GM21737 (cell line): Measurements from ENCODE around the gene GPRC5D.

Source experiments
- ATAC-seq: cut with Tn5 transposase; IDR thresholded peaks from one replicate; pipeline ENCODE4 v1.9.1; 2021; ENCODE audit warnings: mild to moderate bottlenecking, moderate library complexity; ENCODE audit not compliant: unreplicated experiment

The GPRC5D gene

GRCh38 chr12:12982331-12982730 is 30.4 kb upstream of the GPRC5D start:
- ATAC-seq, result no peak

- ATAC-seq, result no peak
These were observed 27.8 kb upstream of the GPRC5D start for GRCh38 chr12:12979731-12980259.

GRCh38 chr12:12979126-12979525 is 27.2 kb upstream of the GPRC5D start:
- no peak for ATAC-seq

GRCh38 chr12:12977231-12977630 is 25.3 kb upstream of the GPRC5D start:
- ATAC-seq, result no peak

GRCh38 chr12:12976366-12976765 is 24.4 kb upstream of the GPRC5D start:
- no peak for ATAC-seq

GRCh38 chr12:12975322-12976077 is 23.5 kb upstream of the GPRC5D start:
- ATAC-seq, result no peak

GRCh38 chr12:12974211-12974610 is 22.2 kb upstream of the GPRC5D start:
- ATAC-seq, result no peak

GRCh38 chr12:12973019-12973418 is 21.0 kb upstream of the GPRC5D start:
- no peak for ATAC-seq

GRCh38 chr12:12965836-12966235 is 13.9 kb upstream of the GPRC5D start:
- no peak for ATAC-seq

- ATAC-seq, result no peak
These were observed 12.3 kb upstream of the GPRC5D start for GRCh38 chr12:12964255-12964654.

- no peak for ATAC-seq
These were observed 8.8 kb upstream of the GPRC5D start for GRCh38 chr12:12960639-12961209.

GRCh38 chr12:12958886-12959285 is 6.9 kb upstream of the GPRC5D start:
- no peak for ATAC-seq

GRCh38 chr12:12954878-12955625 is 3.1 kb upstream of the GPRC5D start:
- no peak for ATAC-seq

GRCh38 chr12:12954356-12954755 is 2.4 kb upstream of the GPRC5D start:
- ATAC-seq, result no peak

GRCh38 chr12:12951504-12951903 is 466 bp downstream of the GPRC5D start:
- no peak for ATAC-seq

- ATAC-seq, result no peak
These were observed 4.1 kb downstream of the GPRC5D start for GRCh38 chr12:12947902-12948301.

- ATAC-seq, result no peak
These were observed 5.1 kb downstream of the GPRC5D start for GRCh38 chr12:12946686-12947355.

GRCh38 chr12:12945591-12945990 is 6.4 kb downstream of the GPRC5D start:
- ATAC-seq, result no peak

GRCh38 chr12:12943586-12944260 is 8.2 kb downstream of the GPRC5D start:
- ATAC-seq, result no peak

GRCh38 chr12:12941450-12942350 is 10.3 kb downstream of the GPRC5D start:
- no peak for ATAC-seq
